ENCODE data around the gene FZD10.

The FZD10 gene

DNA sequence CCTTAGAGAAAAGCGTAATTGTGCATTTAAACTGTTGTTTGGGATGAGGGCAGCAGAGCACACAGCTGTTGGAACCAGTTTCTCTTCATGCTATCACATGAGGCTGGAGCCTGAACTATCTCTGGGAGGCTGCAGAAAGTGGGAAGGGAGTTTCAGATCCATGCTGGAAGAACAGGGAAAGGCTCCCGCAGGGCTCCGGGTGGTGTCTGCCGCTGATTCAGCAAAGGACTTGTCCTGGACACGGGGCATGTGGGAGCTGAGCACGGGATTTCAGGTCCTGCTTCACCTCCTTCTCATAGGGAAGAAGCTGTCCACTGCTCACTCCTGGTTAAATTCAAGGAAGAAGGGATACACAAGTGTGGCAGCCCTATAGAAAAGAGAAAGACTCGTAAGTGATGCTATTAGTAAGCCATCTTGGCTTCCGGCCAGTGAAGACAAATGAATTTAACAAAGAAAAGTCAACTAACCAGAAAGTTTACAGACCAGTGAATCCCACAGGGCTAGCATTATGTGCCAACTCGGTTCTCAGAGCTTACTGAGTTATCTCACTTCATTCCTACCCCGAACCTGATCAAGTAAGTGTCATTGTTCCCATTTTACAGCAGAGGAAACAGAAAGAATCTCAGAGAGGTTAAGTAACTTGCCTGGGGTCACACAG is 6.7 kb upstream of the FZD10 start:
- no peak for DNase-seq

DNA sequence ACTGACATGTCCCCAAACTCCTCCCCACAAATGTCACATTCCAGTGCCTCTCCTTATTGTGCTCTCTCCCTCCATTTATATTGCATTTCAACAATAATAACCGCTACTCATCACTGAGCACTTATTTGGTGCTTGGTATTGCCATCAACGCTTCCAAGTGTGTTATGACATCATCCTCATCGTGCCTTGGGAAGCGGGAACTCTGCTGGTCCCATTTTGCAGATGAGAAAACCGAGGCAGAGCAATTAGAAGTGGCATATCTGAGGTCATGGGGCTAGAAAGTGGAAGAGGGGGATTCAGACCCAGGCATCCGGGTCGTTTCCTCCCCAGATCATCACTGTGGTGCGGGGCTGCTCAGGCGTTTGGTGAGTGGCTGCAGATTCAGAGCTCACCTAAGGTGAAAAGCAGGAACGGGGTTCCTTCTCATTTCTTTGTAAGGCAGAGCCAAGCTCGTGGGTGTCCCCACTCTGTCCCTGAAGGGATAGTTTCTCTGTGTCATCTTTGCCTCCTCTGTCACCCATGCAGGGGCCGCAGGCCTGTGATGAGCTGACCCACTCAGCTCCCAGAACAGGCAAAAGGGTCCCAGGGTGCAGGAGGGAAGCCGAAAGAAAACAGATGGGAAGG is 5.5 kb upstream of the FZD10 start:
- no peak for DNase-seq

DNA sequence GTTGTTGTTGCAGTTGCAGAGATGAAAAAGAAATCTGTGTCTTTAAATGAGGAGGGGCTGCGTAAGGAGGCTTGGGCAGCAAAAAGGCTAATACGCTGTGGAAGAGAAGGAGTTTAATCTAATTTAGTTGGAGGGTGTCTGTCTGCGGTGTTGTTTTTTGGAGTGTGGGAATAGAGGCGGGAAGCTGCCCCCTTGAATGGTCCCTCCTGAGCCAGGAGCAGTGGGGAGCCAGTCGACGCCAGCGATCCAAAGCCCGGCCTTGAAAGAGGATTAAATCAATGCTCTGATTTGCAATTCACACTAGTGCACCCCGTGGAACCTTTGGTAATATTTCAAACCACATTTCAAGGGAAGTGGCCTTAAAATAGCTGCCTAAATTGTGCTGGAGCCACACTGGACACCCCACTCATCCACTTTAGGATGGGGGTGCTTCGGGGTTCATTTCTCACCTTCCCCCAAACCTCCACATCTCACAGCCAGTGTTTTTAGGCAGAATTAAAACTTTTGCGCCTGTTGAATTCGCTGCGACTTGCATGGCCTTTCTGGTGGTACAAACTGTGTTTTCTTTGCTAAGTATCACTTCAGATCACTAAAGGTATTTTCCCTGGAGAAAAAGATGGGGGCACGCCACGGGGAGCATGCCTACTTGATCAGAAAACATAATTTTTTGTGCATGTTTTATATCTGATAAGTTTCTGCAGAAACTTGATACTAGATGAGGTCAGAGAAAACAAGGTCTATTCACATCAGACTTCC is 4.1 kb upstream of the FZD10 start:
- no peak for DNase-seq

DNA sequence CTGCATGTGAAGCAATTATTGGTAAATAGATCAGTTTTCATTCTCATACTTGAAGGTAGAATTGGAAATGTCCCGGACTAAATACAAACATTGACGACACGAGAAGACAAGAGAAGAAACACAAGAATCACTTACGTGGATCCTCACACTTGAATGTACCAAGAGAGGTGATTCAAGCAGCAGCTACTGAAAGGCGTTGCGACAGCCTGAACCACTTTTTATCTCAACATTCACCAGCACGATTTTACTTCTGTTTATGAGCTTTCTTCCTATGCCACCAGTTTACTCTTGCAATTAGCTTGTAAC is 3.6 kb upstream of the FZD10 start:
- DNase-seq, result no peak

DNA sequence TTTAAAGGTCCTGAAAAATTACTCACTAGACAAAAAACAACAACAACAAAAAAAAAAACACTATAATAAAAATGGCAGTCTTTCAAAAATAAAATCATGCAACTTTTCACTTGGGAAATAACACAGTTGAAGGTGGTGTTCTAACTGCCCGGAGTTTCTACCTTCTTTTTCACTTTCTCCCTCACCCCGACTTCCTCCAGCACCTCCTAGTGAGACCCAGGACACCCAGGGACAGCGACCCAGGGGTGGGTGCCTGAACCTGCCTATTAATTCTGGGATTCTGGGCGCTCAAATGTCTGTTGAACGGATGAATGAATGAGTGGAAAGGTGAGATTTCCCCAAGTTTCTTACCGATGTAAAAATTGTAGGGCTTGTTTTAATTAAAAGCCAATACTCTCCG is 2.0 kb upstream of the FZD10 start:
- no peak for DNase-seq

DNA sequence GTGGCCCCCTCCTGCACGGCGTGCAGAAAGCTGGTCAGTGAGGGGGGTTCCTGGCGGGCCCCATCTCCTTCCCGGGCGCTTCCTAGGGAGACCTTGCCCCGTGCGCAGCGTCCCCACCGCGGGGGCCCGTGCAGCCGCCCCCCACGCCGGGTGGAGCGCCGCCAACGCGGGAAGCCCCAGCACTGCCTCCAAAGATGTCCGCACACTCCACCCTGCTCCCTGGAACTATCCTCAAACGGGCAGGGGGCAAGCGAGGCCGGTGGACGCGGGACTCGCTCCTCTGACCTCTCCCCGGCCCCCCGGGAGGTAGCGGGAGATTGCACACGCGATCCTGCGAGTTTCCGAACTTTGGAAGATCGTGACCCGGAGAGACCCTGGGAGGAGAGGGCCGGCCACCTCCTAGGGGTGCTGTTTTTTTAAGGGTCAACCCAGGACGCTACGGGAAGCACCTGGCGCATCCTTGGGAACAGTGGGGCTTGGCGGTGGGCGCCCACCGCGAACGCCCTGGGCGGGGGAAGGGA is 1.5 kb upstream of the FZD10 start:
- no peak for DNase-seq

DNA sequence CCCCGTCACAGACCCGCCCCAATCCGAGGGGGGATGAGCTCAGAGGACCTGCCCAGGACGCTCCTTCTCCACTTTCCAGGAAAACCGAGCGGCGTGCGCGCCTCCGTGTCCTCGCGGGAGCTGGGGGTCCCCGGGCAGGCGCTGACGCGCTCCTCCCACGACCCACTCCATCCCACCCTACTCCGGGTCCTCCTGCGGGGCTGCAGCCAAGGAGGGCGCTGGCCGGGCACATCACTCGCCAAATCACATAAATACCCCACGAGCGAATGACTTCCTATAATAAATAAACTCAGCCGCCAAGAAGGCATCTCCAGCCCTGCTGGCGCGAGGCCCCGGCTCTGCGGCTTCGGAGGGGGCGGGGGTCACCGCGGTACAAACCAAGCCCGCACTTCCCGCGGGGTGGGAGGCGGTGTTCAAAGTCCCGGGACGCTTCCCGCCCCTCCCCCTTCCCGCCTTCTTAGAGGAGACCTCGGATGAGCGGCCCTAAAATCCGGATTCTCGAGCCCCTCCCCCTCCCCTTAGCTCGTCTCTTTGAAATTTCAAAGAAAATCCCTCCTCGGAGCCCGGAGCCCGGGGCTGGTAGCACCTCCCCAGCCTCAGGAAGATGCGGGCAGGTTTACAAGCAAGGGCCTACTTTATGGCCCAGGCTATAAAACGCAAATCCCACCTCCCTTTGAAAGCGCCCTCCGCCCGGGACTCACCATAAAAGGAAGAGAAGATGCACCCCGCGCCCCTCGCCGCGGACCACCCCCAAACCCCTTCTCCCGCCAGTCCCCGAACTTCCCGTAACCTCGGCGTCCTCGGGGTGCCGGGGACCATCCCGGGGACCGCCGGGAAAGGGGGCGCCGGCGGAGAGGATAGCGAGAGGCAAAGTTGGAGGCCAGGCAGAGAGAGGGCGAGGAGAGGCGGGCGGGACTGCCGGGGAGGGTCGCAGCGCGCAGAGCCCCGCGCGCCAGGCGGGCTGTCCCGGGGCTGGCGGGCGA is 712 bp upstream of the FZD10 start:
- no peak for DNase-seq

DNA sequence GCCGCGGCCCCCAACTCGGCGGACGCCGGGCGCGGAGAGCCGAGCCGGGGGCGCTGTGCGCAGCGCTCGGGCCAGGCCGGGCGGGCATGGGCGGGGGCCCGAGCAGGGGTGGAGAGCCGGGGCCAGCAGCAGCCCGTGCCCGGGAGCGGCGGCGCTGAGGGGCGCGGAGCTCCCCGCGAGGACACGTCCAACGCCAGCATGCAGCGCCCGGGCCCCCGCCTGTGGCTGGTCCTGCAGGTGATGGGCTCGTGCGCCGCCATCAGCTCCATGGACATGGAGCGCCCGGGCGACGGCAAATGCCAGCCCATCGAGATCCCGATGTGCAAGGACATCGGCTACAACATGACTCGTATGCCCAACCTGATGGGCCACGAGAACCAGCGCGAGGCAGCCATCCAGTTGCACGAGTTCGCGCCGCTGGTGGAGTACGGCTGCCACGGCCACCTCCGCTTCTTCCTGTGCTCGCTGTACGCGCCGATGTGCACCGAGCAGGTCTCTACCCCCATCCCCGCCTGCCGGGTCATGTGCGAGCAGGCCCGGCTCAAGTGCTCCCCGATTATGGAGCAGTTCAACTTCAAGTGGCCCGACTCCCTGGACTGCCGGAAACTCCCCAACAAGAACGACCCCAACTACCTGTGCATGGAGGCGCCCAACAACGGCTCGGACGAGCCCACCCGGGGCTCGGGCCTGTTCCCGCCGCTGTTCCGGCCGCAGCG is 639 bp downstream of the FZD10 start:
- DNase-seq, result no peak

DNA sequence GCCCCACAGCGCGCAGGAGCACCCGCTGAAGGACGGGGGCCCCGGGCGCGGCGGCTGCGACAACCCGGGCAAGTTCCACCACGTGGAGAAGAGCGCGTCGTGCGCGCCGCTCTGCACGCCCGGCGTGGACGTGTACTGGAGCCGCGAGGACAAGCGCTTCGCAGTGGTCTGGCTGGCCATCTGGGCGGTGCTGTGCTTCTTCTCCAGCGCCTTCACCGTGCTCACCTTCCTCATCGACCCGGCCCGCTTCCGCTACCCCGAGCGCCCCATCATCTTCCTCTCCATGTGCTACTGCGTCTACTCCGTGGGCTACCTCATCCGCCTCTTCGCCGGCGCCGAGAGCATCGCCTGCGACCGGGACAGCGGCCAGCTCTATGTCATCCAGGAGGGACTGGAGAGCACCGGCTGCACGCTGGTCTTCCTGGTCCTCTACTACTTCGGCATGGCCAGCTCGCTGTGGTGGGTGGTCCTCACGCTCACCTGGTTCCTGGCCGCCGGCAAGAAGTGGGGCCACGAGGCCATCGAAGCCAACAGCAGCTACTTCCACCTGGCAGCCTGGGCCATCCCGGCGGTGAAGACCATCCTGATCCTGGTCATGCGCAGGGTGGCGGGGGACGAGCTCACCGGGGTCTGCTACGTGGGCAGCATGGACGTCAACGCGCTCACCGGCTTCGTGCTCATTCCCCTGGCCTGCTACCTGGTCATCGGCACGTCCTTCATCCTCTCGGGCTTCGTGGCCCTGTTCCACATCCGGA is 1.4 kb downstream of the FZD10 start:
- no peak for DNase-seq

DNA sequence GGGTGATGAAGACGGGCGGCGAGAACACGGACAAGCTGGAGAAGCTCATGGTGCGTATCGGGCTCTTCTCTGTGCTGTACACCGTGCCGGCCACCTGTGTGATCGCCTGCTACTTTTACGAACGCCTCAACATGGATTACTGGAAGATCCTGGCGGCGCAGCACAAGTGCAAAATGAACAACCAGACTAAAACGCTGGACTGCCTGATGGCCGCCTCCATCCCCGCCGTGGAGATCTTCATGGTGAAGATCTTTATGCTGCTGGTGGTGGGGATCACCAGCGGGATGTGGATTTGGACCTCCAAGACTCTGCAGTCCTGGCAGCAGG is 1.9 kb downstream of the FZD10 start:
- no peak for DNase-seq

DNA sequence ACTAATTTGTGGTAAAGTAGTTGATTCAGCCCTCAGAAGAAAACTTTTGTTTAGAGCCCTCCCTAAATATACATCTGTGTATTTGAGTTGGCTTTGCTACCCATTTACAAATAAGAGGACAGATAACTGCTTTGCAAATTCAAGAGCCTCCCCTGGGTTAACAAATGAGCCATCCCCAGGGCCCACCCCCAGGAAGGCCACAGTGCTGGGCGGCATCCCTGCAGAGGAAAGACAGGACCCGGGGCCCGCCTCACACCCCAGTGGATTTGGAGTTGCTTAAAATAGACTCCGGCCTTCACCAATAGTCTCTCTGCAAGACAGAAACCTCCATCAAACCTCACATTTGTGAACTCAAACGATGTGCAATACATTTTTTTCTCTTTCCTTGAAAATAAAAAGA is 2.7 kb downstream of the FZD10 start:
- no peak for DNase-seq

DNA sequence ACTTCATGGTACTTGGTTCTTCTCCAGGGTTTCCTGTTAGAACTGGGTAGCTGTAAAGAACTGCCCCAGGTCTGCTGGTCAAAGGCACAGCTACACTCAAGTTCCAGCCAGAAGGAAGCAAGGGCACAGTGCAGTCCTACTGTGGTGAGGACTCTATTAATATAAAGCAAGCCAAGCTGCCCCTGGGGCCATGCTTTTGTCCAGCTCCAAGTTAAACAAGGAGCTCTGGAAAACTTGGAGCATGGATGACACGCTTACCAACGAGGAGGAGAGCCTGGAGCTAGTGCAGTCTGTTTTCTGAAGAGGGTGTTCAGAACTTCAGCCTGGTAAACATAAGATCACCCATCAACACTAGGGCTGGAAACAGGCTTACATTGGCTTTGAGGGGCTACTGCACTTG is 4.0 kb downstream of the FZD10 start:
- DNase-seq, result no peak

DNA sequence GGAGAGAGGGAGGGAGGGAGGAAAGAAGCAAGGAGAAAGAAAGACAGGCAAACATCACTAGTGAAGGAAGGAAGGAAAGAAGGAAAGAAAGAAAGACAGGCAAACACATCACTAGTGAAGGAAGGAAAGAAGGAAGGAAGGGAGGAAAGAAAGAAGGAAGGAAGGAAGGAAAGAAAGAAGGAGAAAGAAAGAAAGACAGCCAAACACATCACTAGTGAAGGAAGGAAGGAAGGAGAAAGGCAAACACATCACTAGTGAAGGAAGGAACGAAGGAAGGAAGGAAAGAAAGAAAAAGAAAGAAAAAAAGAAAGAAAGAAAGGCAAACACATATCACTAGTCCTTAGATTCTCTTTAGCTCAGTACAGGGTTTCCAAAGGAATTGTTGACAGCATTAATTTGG is 5.3 kb downstream of the FZD10 start:
- DNase-seq, result no peak

DNA sequence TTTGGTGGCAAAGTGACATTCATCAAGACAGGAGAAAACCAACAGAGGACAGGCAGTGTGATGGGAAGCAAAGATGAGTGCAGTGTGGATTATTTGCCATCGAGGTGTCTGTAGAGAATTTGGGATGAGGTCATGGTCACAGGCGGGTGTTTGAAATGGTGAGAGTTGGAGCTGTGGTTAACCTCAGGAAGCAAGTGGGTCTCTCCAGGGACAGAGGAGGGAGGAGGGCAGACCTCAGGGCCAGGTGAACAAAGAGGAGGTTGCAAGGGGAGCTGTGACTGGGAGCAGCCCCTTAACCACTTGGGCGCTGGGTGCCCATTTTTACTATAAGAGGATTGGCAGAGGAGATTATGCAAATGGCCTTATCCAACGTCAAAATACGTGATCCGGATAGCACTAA is 7.0 kb downstream of the FZD10 start:
- no peak for DNase-seq

DNA sequence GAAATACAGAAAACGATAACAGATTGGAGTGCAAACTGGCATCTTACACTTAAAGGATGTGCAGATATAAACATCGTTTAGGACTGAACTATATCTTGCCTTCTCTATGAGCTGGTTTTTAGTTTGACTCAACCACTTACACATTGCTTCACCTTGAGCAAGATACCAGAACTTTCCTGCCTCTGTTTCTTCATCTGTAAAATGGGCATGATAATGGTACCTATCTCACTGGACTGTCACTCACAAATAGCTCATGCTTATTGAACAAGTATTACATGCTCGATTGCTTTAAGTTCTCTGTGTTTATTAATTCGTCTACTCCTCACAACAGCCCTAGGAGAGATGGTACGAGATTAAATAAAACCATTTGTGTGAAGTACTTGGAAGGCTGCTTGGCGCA is 7.7 kb downstream of the FZD10 start:
- no peak for DNase-seq

DNA sequence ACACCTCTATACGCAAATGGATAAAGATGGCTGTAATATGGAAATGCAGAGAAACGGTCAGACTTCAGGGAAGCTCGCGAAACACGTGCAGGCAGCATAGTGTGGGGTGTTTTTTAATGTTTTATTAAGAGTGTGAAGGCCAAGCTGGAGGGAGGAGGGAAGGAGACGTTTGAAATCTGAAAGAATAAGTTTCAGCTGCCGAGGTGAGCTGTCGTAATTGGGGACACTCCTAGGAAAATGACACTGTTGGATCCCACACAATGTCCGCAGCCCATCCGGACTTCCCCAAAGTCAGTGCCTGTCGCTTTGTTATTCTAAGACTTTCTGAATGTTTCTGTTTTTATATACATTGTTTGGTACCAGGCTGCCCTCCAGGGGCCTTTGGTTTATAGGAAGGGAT is 8.3 kb downstream of the FZD10 start:
- DNase-seq, result no peak

DNA sequence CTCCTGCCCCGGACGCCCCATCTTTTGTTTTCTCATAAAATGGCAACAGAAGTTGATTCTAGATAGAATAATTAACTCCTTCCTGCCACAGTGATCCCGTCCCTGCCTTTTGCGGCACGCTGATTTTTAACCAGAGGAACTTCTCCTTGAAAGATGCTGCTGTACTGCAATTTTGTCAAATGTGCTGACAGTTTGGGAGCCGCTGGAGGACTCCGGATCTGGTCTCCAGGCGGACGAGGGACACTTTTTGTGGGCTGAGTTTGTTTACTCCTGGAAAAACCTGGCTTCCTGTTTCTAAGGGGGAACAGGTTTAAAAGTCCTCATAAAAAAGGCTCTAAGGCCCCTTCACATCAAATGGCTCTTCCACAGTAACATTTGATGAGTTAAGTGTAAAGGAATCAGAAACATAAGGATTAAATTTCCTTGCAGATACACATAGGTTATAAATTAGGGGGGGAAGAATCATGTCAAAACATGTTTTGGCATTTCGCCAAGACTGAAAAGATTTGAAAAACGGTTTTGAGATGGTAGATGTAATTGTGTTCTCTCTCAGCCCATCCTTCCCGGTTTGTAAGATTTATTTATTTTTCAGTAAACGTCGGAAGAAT is 15.5 kb downstream of the FZD10 start:
- no peak for DNase-seq

DNA sequence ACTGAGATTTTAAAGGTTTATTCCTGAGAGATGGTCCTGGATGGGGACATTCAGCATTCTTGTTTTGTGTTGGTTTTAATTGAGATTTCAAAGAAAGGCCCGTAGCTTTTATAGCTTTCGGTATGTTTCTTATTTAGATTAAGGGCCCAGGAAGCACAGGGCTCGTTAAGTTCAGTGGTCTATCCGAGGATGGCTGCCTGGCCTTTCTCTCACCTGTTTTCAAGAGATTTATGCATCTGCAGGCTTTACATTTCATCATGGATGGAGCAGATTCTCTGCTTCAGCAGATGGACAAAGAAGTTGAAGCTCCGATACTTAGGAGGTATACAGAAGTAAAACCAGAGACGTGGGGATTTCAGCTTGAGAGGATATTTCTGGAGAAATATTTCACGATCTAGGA is 16.0 kb downstream of the FZD10 start:
- DNase-seq, result no peak

DNA sequence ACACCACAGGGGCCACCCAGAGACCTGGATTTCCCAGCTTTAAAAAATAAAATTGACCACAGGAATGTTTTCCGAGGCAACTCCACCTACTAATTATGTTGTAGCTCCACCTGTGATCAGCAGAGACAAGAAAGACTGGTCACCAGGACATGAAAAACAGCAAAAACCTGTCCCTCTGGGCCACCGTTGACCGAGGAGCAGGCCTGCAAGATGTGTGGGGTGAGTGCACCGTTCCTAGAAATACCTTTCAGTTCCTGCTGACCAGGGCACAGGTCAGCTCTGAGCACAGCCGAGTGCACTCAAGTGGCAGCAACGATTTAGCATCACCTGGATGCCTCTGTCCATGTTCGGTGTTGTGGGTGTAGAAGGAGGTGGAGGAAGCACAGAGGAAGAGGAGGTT is 16.9 kb downstream of the FZD10 start:
- no peak for DNase-seq

DNA sequence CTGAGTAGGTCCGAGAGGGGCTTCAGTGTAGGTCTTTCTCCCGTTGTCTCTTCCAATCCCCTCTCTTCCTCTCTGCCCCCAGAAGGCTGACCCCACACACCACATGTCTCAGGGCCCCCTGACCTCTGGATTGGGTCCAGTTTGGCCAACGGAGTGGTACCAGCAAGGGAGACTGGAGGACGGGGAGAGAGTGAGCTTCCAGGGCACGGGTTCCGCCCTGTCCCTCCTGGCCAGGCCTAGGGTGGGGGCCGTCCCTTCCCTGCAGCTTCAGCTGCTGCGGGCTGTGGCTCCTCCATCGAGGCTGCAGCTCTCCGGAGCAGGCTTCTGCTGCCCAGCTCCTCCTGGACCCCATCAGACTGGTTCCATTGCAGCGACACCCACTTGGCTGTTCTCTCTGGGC is 17.4 kb downstream of the FZD10 start:
- no peak for DNase-seq

DNA sequence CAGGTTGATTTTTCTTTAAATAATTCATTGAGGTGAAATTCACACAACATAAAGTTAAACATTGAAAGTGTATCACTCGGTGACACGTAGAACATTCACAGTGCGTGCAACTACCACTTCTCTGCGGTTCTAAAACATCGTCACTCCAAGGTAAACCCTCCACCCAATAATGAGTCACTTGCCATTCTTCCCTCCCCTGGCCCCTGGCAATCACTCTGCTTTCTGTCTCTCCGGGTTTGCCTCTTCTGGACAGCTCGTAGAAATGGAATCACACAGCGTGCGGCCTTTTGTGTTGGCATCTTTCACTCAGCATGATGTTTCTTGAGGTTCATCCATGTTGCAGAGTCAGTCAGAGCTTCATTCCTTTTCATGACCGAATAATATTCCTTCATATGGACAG is 18.9 kb downstream of the FZD10 start:
- no peak for DNase-seq
